Esophagus squamous epithelium (tissue), 5 donors: ENCODE data around the gene KCNE4. TPM values are rescaled to one million over a fixed set of nuclear protein-coding genes. Genes with fewer than 3 reads are reported as not detected.

Experiments
- DNase-seq: peaks from one replicate; lab custom pipeline; 2025; lab: John Stamatoyannopoulos, UW
- H3K27ac ChIP-seq, 4 donors: fragments of 200-600 bp; sonication (generic); one replicate each; pipeline ENCODE4 v1.5.1; 2016 to 2019; ENCODE audit warnings: mild to moderate bottlenecking in 1 of 4
- H3K27me3 ChIP-seq, 4 donors: fragments of 200-600 bp; sonication (generic); 1 replicate in 3 of 4; 2 replicates in 1 of 4; pipeline versions ENCODE4 v1.5.1 to v1.6.0; 2017 to 2021; ENCODE audit warnings: antibody characterized with exemption in 1 of 4
- H3K36me3 ChIP-seq, 3 donors: fragments of 200-600 bp; sonication (generic); one replicate each; pipeline ENCODE4 v1.5.1; 2016 to 2019
- H3K4me1 ChIP-seq, 3 donors: fragments of 200-600 bp; sonication (generic); one replicate each; pipeline ENCODE4 v1.5.1; 2017 to 2019
- H3K4me3 ChIP-seq, 4 donors: fragments of 200-600 bp; sonication (generic); 1 replicate in 3 of 4; 2 replicates in 1 of 4; pipeline ENCODE4 v1.5.1; 2016 to 2019; ENCODE audit warnings: mild to moderate bottlenecking in 2 of 4, moderate library complexity in 1 of 4
- H3K9me3 ChIP-seq, 3 donors: fragments of 200-600 bp; sonication (generic); one replicate each; pipeline ENCODE4 v1.5.1; 2016 to 2019
- CTCF ChIP-seq, 6 experiments: fragments of 450-650 bp in 4 of 6; fragments of 200-600 bp in 2 of 6; sonication (generic) in 2 of 6; IDR thresholded peaks; one replicate each; pipeline ENCODE4 v1.5.1; 2016 to 2019; ENCODE audit warnings: antibody characterized with exemption in 6 of 6, mild to moderate bottlenecking in 4 of 6, moderate library complexity in 4 of 6
- POLR2A ChIP-seq, 4 donors: fragments of 450-650 bp; IDR thresholded peaks; one replicate each; pipeline ENCODE4 v1.6.1; 2017; ENCODE audit warnings: antibody characterized with exemption in 4 of 4, mild to moderate bottlenecking in 4 of 4, moderate library complexity in 3 of 4
- WGBS, 2 donors: methylation state at CpG; one replicate each; pipeline ENCODE4 v1.1.5; 2018; 5-methylcytosine and 5-hydroxymethylcytosine counted together
- intact Hi-C: fragments of 100-400 bp; cut with DNase I; formaldehyde crosslinking; loops from one replicate; pipeline ENCODE4 v1.15.0; 2022
- total RNA-seq, 4 donors: library from RNA; depleted of rRNA; stranded (reverse); fragments of >200 nt; gene quantifications; one replicate each; pipeline ENCODE4 v1.1.0, GENCODE V29; 2016
- donor health status: DM: yes; HTN: yes; CAD: no.

KCNE4 gene
- total RNA-seq, 4 donors from 2014 or later: 0.26 to 0.76 (median 0.35) TPM

DNA sequence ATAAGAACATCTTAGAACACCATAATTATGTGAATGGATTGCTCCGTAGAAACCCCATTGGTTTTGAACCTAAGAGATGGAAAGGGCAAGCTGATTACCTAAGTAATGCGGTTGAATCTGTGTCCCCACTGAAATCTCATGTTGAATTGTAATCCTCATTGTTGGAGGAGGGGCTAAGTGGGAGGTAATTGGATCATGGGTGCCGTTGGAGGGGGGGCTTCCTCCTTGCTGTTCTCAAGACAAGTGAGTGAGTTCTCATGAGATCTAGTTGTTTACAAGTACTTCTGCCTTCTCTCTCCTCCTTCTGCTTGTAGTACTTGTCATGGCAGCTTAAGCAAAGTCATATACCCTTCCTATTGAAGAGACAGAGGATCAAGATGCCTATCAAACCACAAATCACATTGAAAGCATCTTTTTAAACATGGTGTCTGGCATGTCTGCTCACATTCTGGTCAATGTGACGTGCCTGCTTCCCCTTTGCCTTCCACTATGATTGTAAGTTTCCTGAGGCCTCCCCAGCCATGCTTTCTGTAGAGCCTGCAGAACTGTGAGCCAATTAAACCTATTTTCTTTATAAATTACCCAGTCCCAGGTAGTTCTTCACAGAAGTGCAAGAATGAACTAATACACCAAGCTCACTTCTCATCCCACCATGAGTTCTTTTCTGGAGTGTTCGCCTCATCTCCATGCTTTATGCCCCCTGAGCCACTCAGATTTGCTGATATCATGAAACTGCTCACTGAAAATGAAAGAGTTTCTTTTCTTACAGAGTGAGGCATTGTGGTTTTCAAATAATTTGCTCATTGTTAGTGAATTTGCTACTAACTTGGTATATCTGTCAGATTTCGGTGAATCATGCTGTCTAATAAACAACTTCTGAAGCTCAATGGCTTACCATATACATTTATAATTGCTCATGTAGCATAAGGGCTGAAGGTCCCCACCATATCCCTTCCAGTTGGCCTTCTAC is 23.6 kb downstream of the KCNE4 start:
- Histone ChIP-seq H3K9me3 (no peaks in the 10 kb centered on the region), H3K27ac (no peak overlapping the region), H3K4me1 (no peaks in the 10 kb centered on the region), H3K27me3 (no peaks in the 10 kb centered on the region), H3K4me3 (no peak overlapping the region), H3K36me3 (no peaks in the 10 kb centered on the region)
- 65 to 74% methylated on average over 6 of the region's 6 CpGs for WGBS, 2 donors
- TF ChIP-seq POLR2A (IDR thresholded peaks at IDR 0.05): no peak
- TF ChIP-seq CTCF (IDR thresholded peaks at IDR 0.05): no peak
- DNase-seq: no peak
- intact Hi-C loops: no loop called here

DNA sequence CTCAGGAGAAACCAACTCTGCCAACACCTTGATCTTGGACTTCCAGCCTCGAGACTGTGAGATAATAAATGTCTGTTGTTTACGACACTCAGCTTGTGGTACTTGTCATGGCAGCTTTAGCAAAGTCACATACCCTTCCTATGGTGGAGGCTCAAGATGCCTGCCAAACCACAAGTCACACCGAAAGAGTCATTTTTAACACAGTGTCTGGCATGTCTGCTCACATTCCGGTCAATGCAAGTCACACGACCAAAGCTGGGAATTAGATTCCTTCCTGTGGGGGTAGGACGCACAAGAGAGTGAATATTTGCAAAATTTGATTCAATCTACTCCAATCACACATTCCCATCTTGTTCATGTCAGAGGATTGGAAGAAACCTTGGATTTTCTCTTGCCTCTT is 24.6 kb downstream of the KCNE4 start:
- WGBS, 2 donors: 58 to 61% methylated on average over 6 of the region's 6 CpGs

GRCh38 chr2:223078482-223078881 is 26.5 kb downstream of the KCNE4 start:
- intact Hi-C loops: no loop called here
- Histone ChIP-seq H3K4me3 (no peak overlapping the region), H3K27me3 (no peaks in the 10 kb centered on the region), H3K4me1 (no peaks in the 10 kb centered on the region), H3K36me3 (no peaks in the 10 kb centered on the region), H3K27ac (no peak overlapping the region), H3K9me3 (no peaks in the 10 kb centered on the region)
- no peak for DNase-seq
- 61 to 65% methylated on average over 1 of the region's 1 CpG for WGBS, 2 donors
- TF ChIP-seq POLR2A (IDR thresholded peaks at IDR 0.05): no peak
- TF ChIP-seq CTCF (IDR thresholded peaks at IDR 0.05): no peak

More for the DNA sequence above, 24.6 kb downstream of the KCNE4 start:
- Histone ChIP-seq H3K9me3 (no peaks in the 10 kb centered on the region), H3K27ac (no peak overlapping the region), H3K4me1 (no peaks in the 10 kb centered on the region), H3K4me3 (no peak overlapping the region), H3K27me3 (no peaks in the 10 kb centered on the region), H3K36me3 (no peaks in the 10 kb centered on the region)
- DNase-seq: no peak
- intact Hi-C loops: no loop called here
- TF ChIP-seq CTCF (IDR thresholded peaks at IDR 0.05) (no peak), POLR2A (IDR thresholded peaks at IDR 0.05) (no peak)

GRCh38 chr2:223079378-223079777 is 27.4 kb downstream of the KCNE4 start:
- no peak for DNase-seq
- intact Hi-C loops: no loop called here

More at GRCh38 chr2:223079378-223079777, 27.4 kb downstream of the KCNE4 start:
- Histone ChIP-seq H3K27ac (no peak overlapping the region), H3K4me3 (no peak overlapping the region), H3K4me1 (no peaks in the 10 kb centered on the region), H3K9me3 (no peaks in the 10 kb centered on the region), H3K27me3 (no peaks in the 10 kb centered on the region), H3K36me3 (no peaks in the 10 kb centered on the region)
- TF ChIP-seq CTCF (IDR thresholded peaks at IDR 0.05) (no peak), POLR2A (IDR thresholded peaks at IDR 0.05) (no peak)
- 61 to 82% methylated on average over 2 of the region's 2 CpGs for WGBS, 2 donors
